ENCODE results near the gene CEBPB. TPM values are rescaled to one million over a fixed set of nuclear protein-coding genes. Genes with fewer than 3 reads are reported as not detected.

Gene CEBPB
- total RNA-seq, 1 experiment from 2014 or later: 22.6 TPM

- H2BK15ac ChIP-seq (ENCODE audit: low read depth, low read length): no peak overlapping the region
- H3K4ac ChIP-seq (ENCODE audit: low read depth, low read length): no peak overlapping the region
- H3K4me1 ChIP-seq (ENCODE audit: insufficient read depth, low read length): no peaks in the 10 kb centered on the region
- H3K56ac ChIP-seq (ENCODE audit: insufficient read length, low read depth, low read length): no peak overlapping the region
- H3K27me3 ChIP-seq (ENCODE audit: insufficient read depth, low read length): no peaks in the 10 kb centered on the region
- H3K4me1 Mint-ChIP-seq: peaks cover 0 to 2% of the 10 kb centered on the region in 2 experiments; a peak in 1 of 4 replicates
- no peak overlapping the region for H3K23ac ChIP-seq (ENCODE audit: insufficient read length, low read depth, low read length)
- H3T11ph ChIP-seq (ENCODE audit: low read length): no peak overlapping the region
- no peaks in the 10 kb centered on the region for H3K9me3 ChIP-seq (ENCODE audit: control insufficient read depth, low read depth, low read length)
- no peak overlapping the region; a peak in 1 of 5 replicates for H3K4me3 Mint-ChIP-seq
- no peak overlapping the region for H3K18ac ChIP-seq (ENCODE audit: insufficient read length, low read depth, low read length)
- no peaks in the 10 kb centered on the region; the same call in none of the 2 replicates for H3K27me3 Mint-ChIP-seq (ENCODE audit: low read depth)
- H4K5ac ChIP-seq (ENCODE audit: insufficient read length, low read depth, low read length): no peak overlapping the region
- no peak overlapping the region for H3K4me2 ChIP-seq (ENCODE audit: insufficient read depth, insufficient read length, low read length)
- H2BK20ac ChIP-seq (ENCODE audit: low read depth, low read length, poor library complexity, severe bottlenecking): no peak overlapping the region
- H3K9me3 Mint-ChIP-seq: no peaks in the 10 kb centered on the region
- H2BK5ac ChIP-seq (ENCODE audit: insufficient read length, low read length): no peak overlapping the region
- no peaks in the 10 kb centered on the region for H3K23me2 ChIP-seq (ENCODE audit: insufficient read length, low read depth, low read length, poor library complexity, severe bottlenecking)
- no peak for TF ChIP-seq CTCF (conservative IDR thresholded peaks at IDR 0.05)
- no peak overlapping the region for H3K9ac ChIP-seq (ENCODE audit: extremely low read depth, insufficient read length, low read length)
- DNase-seq: no peak
- H3K36me3 Mint-ChIP-seq (ENCODE audit: insufficient read depth in 1 of 3, low read depth in 3 of 3): no peaks in the 10 kb centered on the region
- H3K27ac ChIP-seq (ENCODE audit: insufficient read length, low read depth, low read length): no peak overlapping the region
- H3K79me2 ChIP-seq (ENCODE audit: insufficient read depth, low read length): no peaks in the 10 kb centered on the region
- no peaks in the 10 kb centered on the region for H3K79me1 ChIP-seq (ENCODE audit: insufficient read depth, low read depth, low read length, poor library complexity, severe bottlenecking)
- no CpG with 5 or more reads among the region's 13 CpGs for WGBS (ENCODE audit: extremely low coverage, insufficient read length, low lambda C conversion rate)
- H2BK120ac ChIP-seq (ENCODE audit: low read depth, low read length, poor library complexity, severe bottlenecking): no peak overlapping the region
- H3K27ac Mint-ChIP-seq: no peak overlapping the region
- H3K14ac ChIP-seq (ENCODE audit: insufficient read depth, low read length): peak overlapping the region; percentile 56; the same call in 1 of the 2 replicates
- no peak overlapping the region for H4K8ac ChIP-seq (replicated peaks; ENCODE audit: insufficient read length, low read depth, low read length)
- no peak overlapping the region for H2BK12ac ChIP-seq (ENCODE audit: insufficient read length, low read depth, low read length)
- H2AK5ac ChIP-seq (ENCODE audit: insufficient read length, low read length): no peak overlapping the region
- no peak overlapping the region for H2AFZ ChIP-seq (ENCODE audit: low read length)
- no peak overlapping the region for H4K91ac ChIP-seq (ENCODE audit: insufficient read length, low read depth, low read length)
- no peaks in the 10 kb centered on the region for H4K20me1 ChIP-seq (ENCODE audit: control insufficient read depth, insufficient read depth, insufficient read length)
These were observed 35.7 kb downstream of the CEBPB start for GRCh38 chr20:50226093-50226974.
